Activated naive CD8-positive, alpha-beta T cell treated with anti-CD3 and anti-CD28 coated beads, Interleukin-2, amount 50 U/mL, for 24 hours (primary cell): ENCODE measurements around the gene ENOX1.

ENCODE experiments used
- ATAC-seq: fragments of 150-1000 bp; cut with Tn5 transposase; one replicate; pipeline ENCODE4 v1.10.0; 2021
- DNase-seq: peaks from one replicate; pipeline ENCODE4 v3.0.0; 2021
- H3K27ac Mint-ChIP-seq: one replicate; pipeline ENCODE4 v1.8.0; 2021; ENCODE audit warnings: mild to moderate bottlenecking, mixed read lengths
- H3K27me3 Mint-ChIP-seq: one replicate; pipeline ENCODE4 v1.8.0; 2021; ENCODE audit warnings: mixed read lengths
- H3K36me3 Mint-ChIP-seq: one replicate; pipeline ENCODE4 v1.8.0; 2021; ENCODE audit warnings: low read depth, mixed read lengths
- H3K4me1 Mint-ChIP-seq: one replicate; pipeline ENCODE4 v1.8.0; 2021; ENCODE audit warnings: mixed read lengths
- H3K4me3 Mint-ChIP-seq: one replicate; pipeline ENCODE4 v1.8.0; 2021; ENCODE audit warnings: mild to moderate bottlenecking, moderate library complexity, mixed read lengths
- H3K9me3 Mint-ChIP-seq: one replicate; pipeline ENCODE4 v1.8.0; 2021; ENCODE audit warnings: mixed read lengths

The ENOX1 gene

DNA sequence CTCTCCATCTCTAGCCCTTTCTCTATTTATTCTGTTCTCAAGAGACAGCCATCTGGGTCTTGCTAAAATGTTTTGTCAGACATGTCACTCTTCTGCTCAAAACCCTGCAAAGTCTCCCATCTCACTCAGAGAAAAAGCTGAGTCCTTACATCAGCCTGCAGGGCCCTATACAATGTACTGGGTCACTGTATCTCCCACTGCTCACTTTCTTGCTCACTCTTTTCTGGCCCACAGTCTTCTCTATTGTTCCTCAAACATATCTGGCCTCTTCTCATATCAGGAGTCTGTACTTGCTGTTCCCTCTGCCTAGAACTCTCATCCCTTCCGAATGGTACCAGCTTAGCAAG is 189.2 kb downstream of the ENOX1 start:
- Mint-ChIP-seq H3K27me3 (no peaks in the 10 kb centered on the region), H3K4me1 (no peaks in the 10 kb centered on the region), H3K36me3 (no peaks in the 10 kb centered on the region), H3K9me3 (no peaks in the 10 kb centered on the region), H3K4me3 (no peak overlapping the region), H3K27ac (no peak overlapping the region)
- ATAC-seq (no peak), DNase-seq (no peak)

- no peak for ATAC-seq
- no peak for DNase-seq
- Mint-ChIP-seq H3K4me3 (no peak overlapping the region), H3K4me1 (no peaks in the 10 kb centered on the region), H3K9me3 (no peaks in the 10 kb centered on the region), H3K27me3 (no peaks in the 10 kb centered on the region), H3K27ac (no peak overlapping the region), H3K36me3 (no peaks in the 10 kb centered on the region)
Measured at GRCh38 chr13:43596924-43597598, 189.7 kb downstream of the ENOX1 start.

- no peak overlapping the region for H3K4me3 Mint-ChIP-seq
- no peaks in the 10 kb centered on the region for H3K9me3 Mint-ChIP-seq
- ATAC-seq (no peak), DNase-seq (no peak)
- H3K4me1 Mint-ChIP-seq: no peaks in the 10 kb centered on the region
- H3K27me3 Mint-ChIP-seq: peaks cover 2% of the 10 kb centered on the region
- H3K36me3 Mint-ChIP-seq: no peaks in the 10 kb centered on the region
- H3K27ac Mint-ChIP-seq: no peak overlapping the region
Measured at GRCh38 chr13:43596006-43596405, 190.8 kb downstream of the ENOX1 start.

DNA sequence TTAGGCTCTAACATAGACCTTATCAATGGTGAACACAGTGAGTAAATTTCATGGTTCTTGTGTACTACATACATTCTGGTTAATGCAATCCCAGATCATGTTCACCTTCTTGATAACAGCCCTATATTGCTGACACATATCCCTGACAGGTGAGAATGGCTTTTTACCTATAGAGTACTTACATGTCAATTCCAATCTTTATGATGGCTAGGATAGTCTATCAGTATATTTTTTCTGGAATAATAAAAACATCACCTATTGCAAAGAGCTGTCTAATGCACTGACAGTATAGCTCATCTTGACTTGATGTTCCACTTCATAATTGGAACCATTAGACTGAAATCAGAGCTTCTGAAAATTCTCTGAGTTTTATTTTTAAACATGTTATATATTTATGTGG is 199.4 kb downstream of the ENOX1 start:
- ATAC-seq (no peak), DNase-seq (no peak)
- Mint-ChIP-seq H3K4me1 (no peaks in the 10 kb centered on the region), H3K9me3 (no peaks in the 10 kb centered on the region), H3K27me3 (peaks cover 2% of the 10 kb centered on the region), H3K4me3 (no peak overlapping the region), H3K36me3 (no peaks in the 10 kb centered on the region), H3K27ac (no peak overlapping the region)

- Mint-ChIP-seq H3K27ac (no peak overlapping the region), H3K27me3 (no peaks in the 10 kb centered on the region), H3K4me1 (no peaks in the 10 kb centered on the region), H3K4me3 (no peak overlapping the region), H3K9me3 (no peaks in the 10 kb centered on the region), H3K36me3 (no peaks in the 10 kb centered on the region)
- no peak for DNase-seq
- ATAC-seq: no peak
Measured at GRCh38 chr13:43584751-43585150, 202.0 kb downstream of the ENOX1 start.

GRCh38 chr13:43583321-43583720 is 203.5 kb downstream of the ENOX1 start:
- Mint-ChIP-seq H3K27ac (no peak overlapping the region), H3K9me3 (no peaks in the 10 kb centered on the region), H3K27me3 (no peaks in the 10 kb centered on the region), H3K4me1 (no peaks in the 10 kb centered on the region), H3K4me3 (no peak overlapping the region), H3K36me3 (no peaks in the 10 kb centered on the region)
- no peak for ATAC-seq
- DNase-seq: no peak

- Mint-ChIP-seq H3K9me3 (peaks cover 3% of the 10 kb centered on the region), H3K4me1 (no peaks in the 10 kb centered on the region), H3K4me3 (no peak overlapping the region), H3K27me3 (no peaks in the 10 kb centered on the region), H3K27ac (no peak overlapping the region), H3K36me3 (no peaks in the 10 kb centered on the region)
- ATAC-seq (no peak), DNase-seq (no peak)
Measured at GRCh38 chr13:43580280-43580679, 206.5 kb downstream of the ENOX1 start.

DNA sequence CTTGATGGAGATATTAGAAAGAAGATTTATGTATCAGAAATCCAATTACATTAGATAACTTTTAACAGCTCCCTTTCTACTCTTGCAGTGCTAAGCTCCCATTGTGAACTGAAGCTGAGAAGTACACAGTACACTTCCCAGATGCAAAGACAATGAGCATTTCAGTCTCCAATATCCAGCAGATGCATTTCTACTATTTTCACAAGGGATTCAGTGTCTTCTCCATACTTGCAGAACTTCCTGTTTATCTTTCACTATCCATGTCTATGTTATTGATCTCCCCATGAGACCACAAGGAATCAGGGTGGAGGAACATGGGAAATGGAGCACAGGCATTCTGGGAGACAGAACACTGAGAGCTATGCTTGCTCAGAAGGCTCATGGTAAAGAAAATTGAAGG is 207.5 kb downstream of the ENOX1 start:
- H3K27ac Mint-ChIP-seq: no peak overlapping the region
- ATAC-seq (no peak), DNase-seq (no peak)
- H3K4me1 Mint-ChIP-seq: peaks cover 4% of the 10 kb centered on the region
- no peaks in the 10 kb centered on the region for H3K27me3 Mint-ChIP-seq
- no peaks in the 10 kb centered on the region for H3K36me3 Mint-ChIP-seq
- peaks cover 3% of the 10 kb centered on the region for H3K9me3 Mint-ChIP-seq
- H3K4me3 Mint-ChIP-seq: no peak overlapping the region

GRCh38 chr13:43574605-43575004 is 212.2 kb downstream of the ENOX1 start:
- H3K9me3 Mint-ChIP-seq: peaks cover 3% of the 10 kb centered on the region
- peaks cover 4% of the 10 kb centered on the region for H3K4me1 Mint-ChIP-seq
- no peak overlapping the region for H3K4me3 Mint-ChIP-seq
- no peaks in the 10 kb centered on the region for H3K27me3 Mint-ChIP-seq
- H3K27ac Mint-ChIP-seq: no peak overlapping the region
- ATAC-seq (no peak), DNase-seq (no peak)
- H3K36me3 Mint-ChIP-seq: no peaks in the 10 kb centered on the region

DNA sequence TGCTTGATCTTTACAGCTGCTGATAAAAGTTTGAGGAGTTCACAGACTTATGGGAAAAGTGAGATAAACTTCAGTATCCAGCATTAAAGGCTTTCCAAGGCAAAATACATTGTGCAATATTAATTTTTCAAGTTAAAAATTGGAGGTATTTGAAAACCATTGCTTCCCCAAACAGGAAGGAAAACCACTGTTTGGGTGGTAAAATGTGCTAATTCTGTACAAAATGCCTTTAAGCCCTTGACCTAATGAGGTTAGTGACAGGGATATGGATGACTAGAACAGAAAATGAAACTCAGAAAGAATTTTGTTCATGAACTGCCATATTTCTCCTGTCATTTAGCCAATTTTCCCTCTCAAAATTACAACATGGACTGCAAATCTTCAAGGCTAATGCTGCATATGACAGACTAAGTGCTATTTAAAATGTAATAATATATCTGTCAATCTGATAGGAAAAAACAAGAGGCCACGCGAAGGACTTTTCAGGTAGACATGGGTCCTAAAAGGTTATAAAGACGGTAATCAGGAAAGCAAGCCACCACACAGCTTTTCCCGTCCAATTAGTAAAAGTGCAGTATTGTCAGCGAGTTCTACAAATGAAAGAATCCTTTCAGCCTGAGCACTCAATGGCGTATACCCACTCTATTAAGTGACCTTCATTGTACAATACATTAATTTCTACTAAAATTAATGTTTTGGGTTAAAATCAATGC is 212.8 kb downstream of the ENOX1 start:
- DNase-seq (no peak), ATAC-seq (no peak)
- no peaks in the 10 kb centered on the region for H3K27me3 Mint-ChIP-seq
- no peak overlapping the region for H3K27ac Mint-ChIP-seq
- peaks cover 3% of the 10 kb centered on the region for H3K9me3 Mint-ChIP-seq
- no peaks in the 10 kb centered on the region for H3K36me3 Mint-ChIP-seq
- peaks cover 4% of the 10 kb centered on the region for H3K4me1 Mint-ChIP-seq
- H3K4me3 Mint-ChIP-seq: no peak overlapping the region

- Mint-ChIP-seq H3K36me3 (no peaks in the 10 kb centered on the region), H3K27me3 (no peaks in the 10 kb centered on the region), H3K4me1 (peaks cover 4% of the 10 kb centered on the region), H3K4me3 (no peak overlapping the region), H3K27ac (no peak overlapping the region), H3K9me3 (peaks cover 3% of the 10 kb centered on the region)
- ATAC-seq (no peak), DNase-seq (no peak)
Measured at GRCh38 chr13:43573361-43573740, 213.4 kb downstream of the ENOX1 start.

DNA sequence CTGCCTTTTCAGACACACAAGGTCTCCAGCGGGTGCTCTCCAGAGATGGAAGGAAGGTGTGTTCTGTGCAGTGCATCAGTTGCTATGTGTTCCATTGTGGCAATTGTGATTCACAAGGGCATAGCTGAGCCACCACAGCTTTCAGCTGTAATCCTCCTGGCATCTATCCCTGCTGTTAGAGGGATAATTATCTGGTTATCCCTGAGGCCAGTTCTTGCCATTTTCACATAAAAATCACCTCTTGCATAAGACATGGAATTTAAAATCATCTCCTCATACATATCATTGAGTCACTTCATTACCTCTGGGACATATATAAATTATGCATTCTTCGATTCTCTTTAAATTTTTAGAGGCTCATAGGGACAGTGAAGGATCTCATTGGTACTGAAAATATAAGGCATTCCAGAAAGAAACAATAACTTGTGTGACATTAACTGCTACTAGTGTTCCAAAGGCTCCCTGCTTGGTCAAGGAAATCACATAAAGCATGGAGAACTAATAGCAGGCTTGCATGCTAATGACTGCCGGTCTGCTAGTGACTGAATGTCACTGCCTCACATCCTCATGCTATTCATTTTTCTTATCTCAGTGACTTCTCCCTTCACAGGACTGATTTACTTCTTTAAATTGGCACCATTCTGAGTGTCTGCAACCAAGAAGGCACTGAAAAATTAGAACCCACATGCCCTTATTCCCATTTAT is 214.0 kb downstream of the ENOX1 start:
- Mint-ChIP-seq H3K4me3 (no peak overlapping the region), H3K4me1 (peaks cover 4% of the 10 kb centered on the region), H3K36me3 (no peaks in the 10 kb centered on the region), H3K27me3 (no peaks in the 10 kb centered on the region), H3K27ac (no peak overlapping the region), H3K9me3 (peaks cover 3% of the 10 kb centered on the region)
- no peak for DNase-seq
- no peak for ATAC-seq

DNA sequence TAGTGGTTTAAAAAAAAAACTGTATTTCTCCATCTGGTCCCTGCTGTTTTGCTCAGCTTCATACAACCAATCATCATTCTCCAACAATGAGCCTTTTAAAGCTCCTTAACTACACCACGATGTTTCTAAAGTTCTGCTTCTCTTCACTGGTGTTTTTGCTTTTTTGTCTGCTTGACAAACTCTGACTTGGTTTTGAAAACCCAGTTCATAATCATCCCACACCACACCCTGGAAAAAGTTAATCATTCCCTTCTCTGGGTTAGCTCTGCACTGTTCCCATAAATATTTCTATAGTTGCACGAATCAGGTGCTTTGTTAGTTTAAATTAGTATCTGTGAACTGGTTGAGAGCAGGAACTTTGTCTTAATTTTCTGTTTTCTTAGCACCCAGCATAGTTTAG is 217.1 kb downstream of the ENOX1 start:
- Mint-ChIP-seq H3K4me3 (no peak overlapping the region), H3K4me1 (peaks cover 2% of the 10 kb centered on the region), H3K36me3 (no peaks in the 10 kb centered on the region), H3K27me3 (peaks cover 2% of the 10 kb centered on the region), H3K27ac (no peak overlapping the region), H3K9me3 (no peaks in the 10 kb centered on the region)
- ATAC-seq (no peak), DNase-seq (no peak)

GRCh38 chr13:43567608-43568007 is 219.2 kb downstream of the ENOX1 start:
- DNase-seq (no peak), ATAC-seq (no peak)
- no peaks in the 10 kb centered on the region for H3K9me3 Mint-ChIP-seq

GRCh38 chr13:43564952-43565351 is 221.8 kb downstream of the ENOX1 start:
- Mint-ChIP-seq H3K9me3 (no peaks in the 10 kb centered on the region), H3K4me1 (no peaks in the 10 kb centered on the region), H3K27ac (no peak overlapping the region), H3K4me3 (no peak overlapping the region), H3K27me3 (peaks cover 2% of the 10 kb centered on the region), H3K36me3 (no peaks in the 10 kb centered on the region)
- DNase-seq: no peak
- ATAC-seq: no peak

More at GRCh38 chr13:43567608-43568007, 219.2 kb downstream of the ENOX1 start:
- Mint-ChIP-seq H3K4me3 (no peak overlapping the region), H3K27ac (no peak overlapping the region), H3K4me1 (no peaks in the 10 kb centered on the region), H3K36me3 (no peaks in the 10 kb centered on the region), H3K27me3 (peaks cover 2% of the 10 kb centered on the region)
